Keratinocyte (primary cell): ENCODE results near the gene CTNNA2. TPM values are rescaled to one million over a fixed set of nuclear protein-coding genes. Genes with fewer than 3 reads are reported as not detected.

Source experiments
- DNase-seq: peaks from one replicate; pipeline ENCODE4 v3.0.0-alpha.2; 2011; ENCODE audit warnings: low read depth, missing footprints, low spot score
- FAIRE-seq: peaks from 2 replicates; lab custom pipeline; 2011; peaks lifted over from hg19 to GRCh38; lab: Jason Lieb, UNC
- H2AFZ ChIP-seq: 2 replicates; pipeline ENCODE4 v1.6.0; 2012; ENCODE audit warnings: low read length, control low read depth, inconsistent platforms; ENCODE audit not compliant: control insufficient read depth
- H3K27ac ChIP-seq: 2 replicates; pipeline ENCODE4 v1.5.1; 2011; ENCODE audit warnings: low read length; ENCODE audit not compliant: control insufficient read depth, insufficient read depth
- H3K27me3 ChIP-seq: 3 replicates; pipeline ENCODE4 v1.6.0; 2011; ENCODE audit warnings: low read length; ENCODE audit not compliant: control insufficient read depth, insufficient read depth; ENCODE audit errors: extremely low read depth
- H3K36me3 ChIP-seq, 2 experiments: 2 replicates in 1 of 2; 3 replicates in 1 of 2; pipeline ENCODE4 v1.5.1; 2011; ENCODE audit warnings: low read length in 2 of 2, mild to moderate bottlenecking in 1 of 2; ENCODE audit not compliant: control insufficient read depth in 2 of 2, insufficient read depth in 2 of 2; ENCODE audit errors: extremely low read depth in 1 of 2
- H3K4me1 ChIP-seq: 3 replicates; pipeline ENCODE4 v1.5.1; 2011; ENCODE audit warnings: low read length; ENCODE audit not compliant: control insufficient read depth, insufficient read depth; ENCODE audit errors: extremely low read depth
- H3K4me2 ChIP-seq: 3 replicates; pipeline ENCODE4 v1.6.0; 2011; ENCODE audit warnings: low read depth, low read length; ENCODE audit not compliant: control insufficient read depth, insufficient read depth; ENCODE audit errors: extremely low read depth
- H3K4me3 ChIP-seq, 3 experiments: fragments of 200-600 bp in 1 of 3; sonication (generic) in 1 of 3; 2 replicates in 2 of 3; 3 replicates in 1 of 3; pipeline ENCODE4 v1.5.1; 2011 to 2016; ENCODE audit warnings: low read length in 3 of 3, mild to moderate bottlenecking in 3 of 3, control low read depth in 2 of 3, inconsistent platforms in 1 of 3, low read depth in 1 of 3, mixed read lengths in 1 of 3, mixed run types in 1 of 3, moderate library complexity in 1 of 3; ENCODE audit not compliant: control insufficient read depth in 2 of 3, insufficient read depth in 2 of 3; ENCODE audit errors: extremely low read depth in 1 of 3
- H3K79me2 ChIP-seq: 2 replicates; pipeline ENCODE4 v1.6.0; 2012; ENCODE audit warnings: low read length; ENCODE audit not compliant: control insufficient read depth, insufficient read depth
- H3K9ac ChIP-seq: 3 replicates; pipeline ENCODE4 v1.6.0; 2011; ENCODE audit warnings: low read length; ENCODE audit not compliant: control insufficient read depth, insufficient read depth; ENCODE audit errors: extremely low read depth
- H3K9me1 ChIP-seq: 3 replicates; pipeline ENCODE4 v1.6.0; 2011; ENCODE audit warnings: low read length; ENCODE audit not compliant: control insufficient read depth, insufficient read depth; ENCODE audit errors: extremely low read depth
- H3K9me3 ChIP-seq: 2 replicates; pipeline ENCODE4 v1.5.1; 2012; ENCODE audit warnings: low read depth, low read length; ENCODE audit not compliant: control insufficient read depth
- H4K20me1 ChIP-seq: 3 replicates; pipeline ENCODE4 v1.6.0; 2011; ENCODE audit warnings: low read length; ENCODE audit not compliant: control insufficient read depth, insufficient read depth; ENCODE audit errors: extremely low read depth
- EZH2 ChIP-seq: IDR thresholded peaks from one replicate; pipeline ENCODE4 v1.6.1; 2012; ENCODE audit warnings: inconsistent platforms, mild to moderate bottlenecking, low read length, moderate library complexity
- dilution Hi-C: fragments of 300-500 bp; cut with MboI; formaldehyde crosslinking; loops from one replicate; pipeline ENCODE4 v1.7.0; 2020; ENCODE audit warnings: low sequenced_read_pairs; ENCODE audit not compliant: extremely low pct_ligation_motif_present
- polyA plus RNA-seq, 5 experiments: library from polyadenylated mRNA; depleted of rRNA in 3 of 5; stranded (reverse) in 3 of 5; stranded (forward) in 1 of 5; unstranded in 1 of 5; fragments of >200 nt; gene quantifications; 1 replicate in 1 of 5; 2 replicates in 3 of 5; 3 replicates in 1 of 5; pipeline versions ENCODE4 v1.2.1 to v1.2.3, GENCODE V29; 2011 to 2012; ENCODE audit warnings: missing spikeins in 2 of 5, low read depth in 1 of 5, low replicate concordance in 1 of 5
- small RNA-seq, 3 experiments: library from RNA; depleted of rRNA; stranded (forward); fragments of <200 nt; gene quantifications; one replicate each; pipeline ENCODE3, GENCODE V24; 2012; ENCODE audit warnings: low read depth in 3 of 3, low replicate concordance in 1 of 3; ENCODE audit not compliant: insufficient read length in 3 of 3
- TF ChIP-seq, protein P1 (sequence below), 3 experiments: IDR thresholded peaks in 1 of 3; conservative IDR thresholded peaks in 1 of 3; optimal IDR thresholded peaks in 1 of 3; 2 replicates in 2 of 3; 3 replicates in 1 of 3; pipeline versions ENCODE3 to v1.5.1; 2011; ENCODE audit warnings: low read length in 3 of 3, mild to moderate bottlenecking in 3 of 3, moderate library complexity in 2 of 3, control low read depth in 1 of 3, inconsistent platforms in 1 of 3; ENCODE audit not compliant: insufficient read depth in 2 of 3; ENCODE audit errors: extremely low read depth in 1 of 3

CTNNA2 gene
- polyA plus RNA-seq, 1 donor (not counting 4 experiments of a cell fraction or from before 2014, with no cell fraction given) = not detected

DNA sequence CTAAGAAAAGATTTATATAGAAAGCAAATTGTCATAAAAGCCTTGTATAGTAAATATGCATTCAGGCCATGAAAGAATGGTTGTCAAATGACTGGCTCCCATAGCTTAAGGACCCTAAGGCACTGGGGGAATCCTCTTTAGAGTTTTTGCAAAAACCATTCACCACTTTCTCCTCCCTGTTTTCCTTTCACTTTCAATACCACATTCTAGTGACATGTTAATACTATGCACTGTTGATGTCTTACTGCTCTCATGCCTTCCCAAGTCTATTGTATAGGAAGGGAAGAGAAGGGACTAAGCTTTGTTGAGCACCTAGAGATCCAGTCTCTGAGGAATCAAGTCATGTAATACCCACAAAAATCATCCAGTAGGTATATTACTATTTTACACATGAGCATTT, 1174.7 kb downstream of the CTNNA2 start:
- dilution Hi-C loops = no loop called here

DNA sequence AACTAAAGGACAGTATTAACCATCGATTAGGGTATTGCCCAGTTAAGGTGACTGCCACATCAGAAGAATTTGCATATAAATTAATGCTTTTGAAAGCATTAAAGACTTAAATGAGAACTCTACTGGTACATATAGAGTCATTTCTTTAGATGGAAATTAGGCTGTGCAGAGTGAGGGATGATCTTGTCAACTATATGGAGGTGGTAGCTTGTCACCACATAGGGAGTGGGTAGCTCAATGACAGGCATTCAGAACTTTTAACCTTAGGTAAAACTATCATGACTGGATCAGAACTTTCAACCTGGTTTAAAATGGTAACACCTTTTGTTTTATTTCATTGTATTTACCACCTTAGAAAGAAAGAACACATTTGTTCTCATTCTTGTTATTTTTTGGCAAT, 1176.3 kb downstream of the CTNNA2 start:
- H2AFZ ChIP-seq = no peak overlapping the region
- H3K27me3 ChIP-seq = no peaks in the 10 kb centered on the region
- no peaks in the 10 kb centered on the region for H3K79me2 ChIP-seq
- H3K9me1 ChIP-seq = no peaks in the 10 kb centered on the region
- no peak for TF ChIP-seq EZH2
- FAIRE-seq (no peak), DNase-seq (no peak)
- H3K36me3 ChIP-seq = no peaks in the 10 kb centered on the region
- no peak overlapping the region for H3K27ac ChIP-seq
- H3K4me3 ChIP-seq = no peak overlapping the region
- no peaks in the 10 kb centered on the region for H4K20me1 ChIP-seq
- H3K9me3 ChIP-seq = no peaks in the 10 kb centered on the region
- dilution Hi-C loops = no loop called here
- H3K9ac ChIP-seq = no peak overlapping the region
- H3K4me2 ChIP-seq = no peak overlapping the region
- H3K4me1 ChIP-seq = no peaks in the 10 kb centered on the region

More for the DNA sequence above, 1174.7 kb downstream of the CTNNA2 start:
- H4K20me1 ChIP-seq = no peaks in the 10 kb centered on the region
- TF ChIP-seq EZH2 = no peak
- TF ChIP-seq, protein P1, sequence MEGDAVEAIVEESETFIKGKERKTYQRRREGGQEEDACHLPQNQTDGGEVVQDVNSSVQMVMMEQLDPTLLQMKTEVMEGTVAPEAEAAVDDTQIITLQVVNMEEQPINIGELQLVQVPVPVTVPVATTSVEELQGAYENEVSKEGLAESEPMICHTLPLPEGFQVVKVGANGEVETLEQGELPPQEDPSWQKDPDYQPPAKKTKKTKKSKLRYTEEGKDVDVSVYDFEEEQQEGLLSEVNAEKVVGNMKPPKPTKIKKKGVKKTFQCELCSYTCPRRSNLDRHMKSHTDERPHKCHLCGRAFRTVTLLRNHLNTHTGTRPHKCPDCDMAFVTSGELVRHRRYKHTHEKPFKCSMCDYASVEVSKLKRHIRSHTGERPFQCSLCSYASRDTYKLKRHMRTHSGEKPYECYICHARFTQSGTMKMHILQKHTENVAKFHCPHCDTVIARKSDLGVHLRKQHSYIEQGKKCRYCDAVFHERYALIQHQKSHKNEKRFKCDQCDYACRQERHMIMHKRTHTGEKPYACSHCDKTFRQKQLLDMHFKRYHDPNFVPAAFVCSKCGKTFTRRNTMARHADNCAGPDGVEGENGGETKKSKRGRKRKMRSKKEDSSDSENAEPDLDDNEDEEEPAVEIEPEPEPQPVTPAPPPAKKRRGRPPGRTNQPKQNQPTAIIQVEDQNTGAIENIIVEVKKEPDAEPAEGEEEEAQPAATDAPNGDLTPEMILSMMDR (optimal IDR thresholded peaks at IDR 0.05 in 1 of 3, IDR thresholded peaks at IDR 0.05 in 1 of 3, conservative IDR thresholded peaks at IDR 0.05 in 1 of 3; ENCODE audit: extremely low read depth in 1 of 3, insufficient read depth in 2 of 3, low read length in 3 of 3) = no peak
- H3K27ac ChIP-seq = no peak overlapping the region
- H3K4me1 ChIP-seq = no peaks in the 10 kb centered on the region
- H2AFZ ChIP-seq = no peak overlapping the region
- no peaks in the 10 kb centered on the region for H3K36me3 ChIP-seq
- H3K9me3 ChIP-seq = no peaks in the 10 kb centered on the region
- H3K9ac ChIP-seq = no peak overlapping the region
- no peaks in the 10 kb centered on the region for H3K27me3 ChIP-seq
- DNase-seq (no peak), FAIRE-seq (no peak)
- H3K9me1 ChIP-seq = no peaks in the 10 kb centered on the region
- H3K4me2 ChIP-seq = no peak overlapping the region
- H3K79me2 ChIP-seq = no peaks in the 10 kb centered on the region
- H3K4me3 ChIP-seq = no peak overlapping the region

Small RNAs within 50 kb of the gene (small RNA-seq; reads per million reads assigned to genes)
- gene MIR4264 (0 reads per million in 3 experiments), gene MIR8080 (0 reads per million in 3 experiments), gene RNU6-561P (0 reads per million in 3 experiments)
